ENCODE measurements around the gene NCEH1. TPM values are rescaled to one million over a fixed set of nuclear protein-coding genes. Genes with fewer than 3 reads are reported as not detected.
"Not testable (repeated sequence)": the region's sequence is repeated elsewhere in the genome, so short reads cannot be mapped to it uniquely, and the experiment has no call there.

NCEH1 gene
- total RNA-seq = 60.4 TPM
- long read RNA-seq, full-length matches to known transcripts = 12 of 14 reads
- long read RNA-seq, partial matches to known transcripts = 0 of 14 reads
- long read RNA-seq, other reads (novel, unspliced or antisense) = 2 of 14 reads

DNA sequence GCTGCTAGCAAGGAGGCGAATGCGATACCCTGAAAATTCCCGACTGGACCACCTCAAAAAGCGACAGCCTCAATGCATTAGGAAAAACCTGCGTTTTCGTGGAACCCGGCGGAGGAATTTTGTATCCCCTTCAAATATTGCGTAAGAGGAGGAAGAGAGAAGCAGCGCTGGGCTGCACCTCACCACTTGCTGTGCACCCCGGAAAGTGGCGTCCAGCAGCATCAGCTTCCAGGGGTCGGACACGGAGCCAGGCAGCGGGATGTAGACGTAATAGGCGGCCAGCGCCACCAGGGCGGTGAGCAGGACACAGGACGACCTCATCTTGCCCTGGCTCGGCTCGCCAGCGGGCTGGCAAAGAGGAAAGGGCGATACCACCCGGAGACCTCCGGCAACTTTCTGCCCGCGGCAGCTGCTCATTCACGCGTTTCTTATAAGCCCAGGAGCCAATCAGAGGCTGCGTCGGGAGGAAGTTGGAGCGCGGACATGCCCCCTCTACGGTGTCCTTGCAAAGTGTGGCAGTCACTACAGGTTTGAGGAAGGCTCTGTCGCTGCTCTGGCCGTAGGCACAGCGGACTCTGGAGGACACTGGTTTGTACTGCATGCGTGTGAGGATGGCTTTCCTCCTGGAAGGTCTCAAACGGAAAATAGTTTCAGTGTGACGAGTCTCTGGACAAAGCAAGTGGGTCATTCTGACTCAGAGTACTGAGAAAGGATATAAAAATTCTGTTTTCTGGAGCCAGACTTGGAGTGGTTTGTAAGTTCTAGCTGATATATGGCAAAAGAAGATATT, at the start of gene NCEH1:
Gene NCEH1 (minus strand): TSS at position 404 of the 790 bp plus-strand sequence. CDS start 83 bp downstream, at position 321.
- ATAC-seq (peak; percentile 99), DNase-seq (ENCODE audit: missing footprints) (peak; percentile 94)
- intact Hi-C loops (cut with DNase I) = loop anchor here (1.0 to 2.0 kb wide), 2 partner anchors 38 kb away; no protein-coding TSS in a partner anchor

- intact Hi-C loops (cut with DNase I); DNase-seq (ENCODE audit: missing footprints); ATAC-seq: not testable (repeated sequence)
These were observed 49.5 kb upstream of the NCEH1 start for GRCh38 chr3:172760416-172760815.

DNA sequence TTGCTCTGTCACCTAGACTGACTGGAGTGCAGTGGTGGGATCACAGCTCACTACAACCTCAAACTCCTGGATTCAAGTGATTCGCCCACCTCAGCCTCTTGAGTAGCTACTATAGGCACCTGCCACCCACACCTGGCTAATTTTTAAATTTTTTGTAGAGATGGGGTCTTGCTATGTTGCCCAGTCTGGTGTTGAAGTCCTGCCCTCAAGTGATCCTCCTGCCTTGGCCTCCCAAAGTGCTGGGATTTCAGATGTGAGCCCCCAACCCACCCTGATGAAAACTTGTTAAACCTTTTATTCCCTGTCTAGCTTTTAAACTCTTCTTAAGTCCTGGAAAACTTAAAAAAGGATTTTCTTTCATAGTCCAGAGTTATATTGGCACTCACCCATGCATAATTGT, 42.3 kb upstream of the NCEH1 start:
- intact Hi-C loops (cut with DNase I) = no loop called here
- ATAC-seq (no peak), DNase-seq (ENCODE audit: missing footprints) (no peak)

- ATAC-seq (no peak), DNase-seq (ENCODE audit: missing footprints) (no peak)
- intact Hi-C loops (cut with DNase I) = no loop called here
These were observed 41.8 kb upstream of the NCEH1 start for GRCh38 chr3:172752651-172753050.

DNA sequence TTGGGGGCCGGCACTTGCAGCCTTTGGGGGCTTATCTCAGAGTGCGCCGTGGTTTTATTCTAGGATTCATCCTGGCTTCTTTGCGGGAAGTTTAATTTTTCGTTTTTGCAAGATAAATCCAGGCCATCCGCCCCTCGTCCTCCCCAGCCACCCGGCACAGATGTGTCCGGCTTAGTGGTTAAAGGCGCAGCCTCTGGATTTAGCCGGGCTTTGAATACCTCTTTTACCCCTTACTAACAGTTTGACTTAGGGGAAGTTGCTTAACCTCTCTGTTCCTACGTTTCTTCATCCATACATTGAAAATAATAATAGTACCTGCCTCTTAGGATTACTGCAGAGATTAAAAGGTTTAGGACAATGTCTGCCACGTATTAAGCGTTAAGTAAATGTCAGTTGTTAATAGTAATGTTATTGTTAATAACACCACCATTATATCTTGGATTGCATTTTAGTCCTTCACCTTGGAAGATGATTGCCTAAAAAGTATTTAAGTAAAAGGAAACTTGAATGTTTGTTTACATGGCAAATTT, 40.4 kb upstream of the NCEH1 start:
- no peak for ATAC-seq
- intact Hi-C loops (cut with DNase I) = no loop called here
- no peak for DNase-seq (ENCODE audit: missing footprints)

DNA sequence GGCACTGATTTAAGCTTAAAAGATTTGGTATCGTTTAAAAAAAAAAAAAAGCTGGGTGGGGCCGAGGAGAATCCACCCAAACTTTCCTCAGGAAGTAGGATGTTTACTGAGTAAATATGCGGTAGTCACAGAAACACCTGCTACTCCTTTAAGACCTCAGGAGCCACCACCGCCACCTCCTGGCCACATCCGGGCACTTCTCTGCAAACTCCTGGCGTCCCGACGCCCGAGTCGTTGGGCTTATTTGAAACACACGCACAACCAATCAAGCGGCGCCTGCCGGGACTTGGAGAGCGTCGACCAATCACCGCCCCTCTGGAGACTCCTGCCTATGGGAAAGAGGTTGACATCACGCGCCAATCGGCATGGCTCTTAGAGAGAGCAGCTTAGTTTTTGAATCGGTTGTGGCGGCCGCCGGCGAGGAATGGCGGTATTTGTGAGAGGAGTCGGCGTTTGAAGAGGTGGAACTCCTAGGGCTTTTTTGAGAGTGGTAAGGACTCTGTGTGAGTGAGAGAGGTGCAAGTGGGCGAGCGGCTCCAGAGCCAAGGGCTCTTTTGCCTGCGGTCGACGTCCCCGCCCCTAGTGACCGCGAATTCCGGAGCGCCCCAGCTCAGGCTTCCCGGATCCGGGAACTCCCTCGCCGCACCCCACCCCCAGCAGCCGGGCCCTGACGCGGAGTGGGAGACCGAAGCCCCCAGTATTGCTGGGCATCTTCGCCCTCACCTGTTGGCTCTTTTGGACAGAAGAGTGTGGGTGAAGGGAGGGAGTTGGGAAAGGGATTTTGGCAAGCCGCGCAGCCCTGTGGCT, 39.7 kb upstream of the NCEH1 start, which contains the start of gene ECT2:
Gene ECT2 (plus strand): TSS at position 359 of the 807 bp plus-strand sequence. CDS start 3,805 bp downstream, outside the sequence.
- intact Hi-C loops (cut with DNase I) = loop anchor here (1.0 kb wide), 1 partner anchor 77 kb away; no protein-coding TSS in a partner anchor
- peak; percentile 100 for DNase-seq (ENCODE audit: missing footprints)
- ATAC-seq = peak; percentile 99

- DNase-seq (ENCODE audit: missing footprints) = no peak
- no peak for ATAC-seq
- intact Hi-C loops (cut with DNase I) = loop anchor here (1.0 kb wide), 1 partner anchor 77 kb away; no protein-coding TSS in a partner anchor
These were observed 39.2 kb upstream of the NCEH1 start for GRCh38 chr3:172750069-172750367.

DNA sequence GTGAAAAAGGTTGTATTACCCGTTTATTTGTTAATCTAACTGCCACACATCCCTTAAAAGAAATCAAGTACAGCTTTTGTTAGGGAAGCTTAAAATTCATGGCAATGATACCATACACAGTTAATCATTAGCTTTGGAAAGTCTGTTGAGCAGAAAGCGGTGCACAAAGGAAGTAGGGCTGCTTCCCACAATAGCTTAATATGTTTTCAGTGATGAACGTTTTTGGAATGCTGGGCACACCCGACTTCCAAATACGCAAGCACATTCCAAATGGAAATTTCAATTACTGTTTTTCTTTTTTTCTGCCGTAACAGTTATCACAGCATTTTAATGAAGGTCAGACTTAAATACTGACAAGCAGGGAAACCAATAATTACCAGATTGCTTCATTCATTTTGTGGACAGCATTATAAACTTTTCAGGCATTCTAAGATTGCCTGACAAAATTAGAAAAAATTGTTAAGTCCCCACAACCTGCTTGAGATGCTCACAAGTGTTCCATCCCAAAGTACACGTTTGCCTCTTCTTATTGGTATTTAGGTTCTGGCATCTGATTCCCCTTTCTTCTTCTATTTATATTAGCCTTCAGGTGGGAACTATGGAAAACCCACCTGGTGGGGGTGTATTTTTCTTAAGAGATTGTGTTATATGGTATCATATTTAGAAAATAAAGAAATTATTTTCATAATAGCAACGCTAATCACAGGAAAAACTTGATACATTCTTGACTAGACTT, 38.5 kb upstream of the NCEH1 start:
- intact Hi-C loops (cut with DNase I) = loop anchor here (2.0 kb wide), 1 partner anchor 39 kb away; the partner anchor contains the start of gene NCEH1
- ATAC-seq (no peak), DNase-seq (ENCODE audit: missing footprints) (no peak)

GRCh38 chr3:172746475-172746874, 35.6 kb upstream of the NCEH1 start:
- no peak for ATAC-seq
- DNase-seq (ENCODE audit: missing footprints) = no peak
- intact Hi-C loops (cut with DNase I) = no loop called here

DNA sequence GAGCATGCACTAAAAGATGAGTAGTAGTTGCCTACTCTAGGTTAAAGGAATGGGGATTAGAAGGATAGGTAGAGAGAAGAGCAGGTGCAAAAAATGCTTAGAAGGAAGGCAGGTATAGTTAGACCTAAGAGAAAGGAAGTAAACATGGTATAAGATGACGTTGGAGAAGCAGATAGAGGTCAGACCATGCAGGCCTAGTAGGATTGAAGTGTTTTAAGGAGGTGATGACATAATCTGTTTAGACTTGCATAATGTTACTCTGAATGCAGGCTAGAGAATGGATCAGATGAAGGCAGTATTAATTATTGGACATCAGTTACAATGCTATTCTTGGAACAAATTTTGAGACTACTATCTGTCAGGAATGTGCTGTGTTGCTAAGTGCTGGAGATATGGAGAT, 28.6 kb upstream of the NCEH1 start:
- intact Hi-C loops (cut with DNase I) = no loop called here
- no peak for ATAC-seq
- DNase-seq (ENCODE audit: missing footprints) = no peak

GRCh38 chr3:172735014-172735413, 24.1 kb upstream of the NCEH1 start:
- no peak for DNase-seq (ENCODE audit: missing footprints)
- intact Hi-C loops (cut with DNase I) = no loop called here
- no peak for ATAC-seq

- no peak for ATAC-seq
- no peak for DNase-seq (ENCODE audit: missing footprints)
- intact Hi-C loops (cut with DNase I) = no loop called here
These were observed 15.5 kb upstream of the NCEH1 start for GRCh38 chr3:172726380-172726779.

GRCh38 chr3:172722536-172723040, 11.7 kb upstream of the NCEH1 start:
- DNase-seq (ENCODE audit: missing footprints); ATAC-seq; intact Hi-C loops (cut with DNase I): not testable (repeated sequence)

DNA sequence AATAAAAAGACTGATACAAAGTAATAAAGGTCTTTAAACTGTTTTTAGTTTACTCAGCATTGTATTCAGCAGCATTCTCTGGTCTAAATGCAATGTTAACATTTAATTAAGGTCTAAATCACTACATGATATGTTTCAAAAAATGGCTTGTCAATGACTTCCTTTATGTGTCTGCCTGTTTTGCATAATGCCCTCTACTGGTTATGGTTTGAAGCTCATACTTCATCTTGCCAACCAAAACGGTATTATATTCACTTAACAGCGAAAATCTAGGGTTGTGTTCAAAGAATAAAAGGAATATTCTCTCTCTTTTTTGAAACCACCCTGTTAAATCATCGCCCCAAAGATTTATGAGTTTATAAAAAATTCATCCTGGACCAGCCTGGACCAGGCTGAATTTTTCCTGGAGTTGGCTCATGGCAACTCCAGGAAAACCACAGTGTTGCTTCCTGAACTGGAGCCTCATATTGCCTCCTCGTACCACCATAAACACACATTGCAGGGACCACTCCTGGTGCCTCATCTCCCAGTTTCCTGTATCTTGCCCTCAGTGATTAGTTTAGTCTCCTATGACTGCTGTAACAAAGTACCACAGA, 6.7 kb upstream of the NCEH1 start:
- ATAC-seq (no peak), DNase-seq (ENCODE audit: missing footprints) (no peak)
- intact Hi-C loops (cut with DNase I) = no loop called here

GRCh38 chr3:172716476-172716875, 5.6 kb upstream of the NCEH1 start:
- intact Hi-C loops (cut with DNase I) = no loop called here
- ATAC-seq (peak; percentile 76), DNase-seq (ENCODE audit: missing footprints) (peak; percentile 84)

- DNase-seq (ENCODE audit: missing footprints) (no peak), ATAC-seq (no peak)
- intact Hi-C loops (cut with DNase I) = no loop called here
These were observed 2.4 kb upstream of the NCEH1 start for GRCh38 chr3:172713316-172713715.

- DNase-seq (ENCODE audit: missing footprints) = no peak
- peak; percentile 2 for ATAC-seq
These were observed 558 bp upstream of the NCEH1 start for GRCh38 chr3:172711454-172711795.

More at GRCh38 chr3:172711454-172711795, 558 bp upstream of the NCEH1 start:
- intact Hi-C loops (cut with DNase I) = loop anchor here (1.0 to 2.0 kb wide), 2 partner anchors 37 to 38 kb away; no protein-coding TSS in a partner anchor

All from Right ventricle myocardium inferior (tissue), 1 donor.